ENCODE data around the gene LCN2.

The LCN2 gene

DNA sequence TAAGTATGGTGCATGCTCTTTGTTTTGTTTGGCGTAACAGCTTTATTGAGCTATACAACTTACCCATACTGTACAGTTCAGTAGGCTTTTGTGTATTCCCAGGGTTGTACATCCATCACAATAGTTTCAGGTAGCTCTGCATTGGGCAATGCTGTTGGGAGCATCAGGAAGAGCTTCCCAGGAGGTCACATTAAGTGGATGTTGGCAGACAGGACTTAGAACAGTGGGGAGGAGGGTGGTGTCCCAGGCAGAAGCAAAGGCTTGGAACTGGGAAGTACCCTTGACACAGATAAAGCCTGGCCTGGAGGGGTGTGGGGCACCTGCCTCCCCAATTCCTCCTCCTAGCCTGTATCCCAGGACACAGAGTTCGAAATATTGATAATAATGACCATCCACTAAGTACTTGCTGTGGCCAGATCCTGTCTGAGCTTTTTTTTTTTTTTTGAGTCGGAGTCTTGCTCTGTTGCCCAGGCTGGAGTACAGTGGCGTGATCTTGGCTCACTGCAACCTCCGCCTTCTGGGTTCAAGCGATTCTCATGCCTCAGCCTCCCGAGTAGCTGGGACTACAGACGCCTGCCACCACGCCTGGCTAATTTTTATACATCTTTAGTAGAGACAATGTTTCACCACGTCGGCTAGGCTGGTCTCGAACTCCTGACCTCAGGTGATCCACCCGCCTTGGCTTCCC lies 12.1 kb downstream of the LCN2 start:
- Histone ChIP-seq H3K9ac (ENCODE audit: low read length) (peak overlapping the region; percentile 86), H3K4ac (ENCODE audit: low read depth in 1 of 2, low read length in 2 of 2) (no peak overlapping the region), H3K18ac (ENCODE audit: low read depth in 1 of 2, low read length in 2 of 2) (no peak overlapping the region), H2BK5ac (ENCODE audit: low read depth, low read length, poor library complexity, severe bottlenecking) (no peak overlapping the region), H3K79me1 (replicated peaks; ENCODE audit: low read length, poor library complexity, severe bottlenecking) (peaks cover 16% of the 10 kb centered on the region), H2BK120ac (ENCODE audit: low read depth, low read length) (no peak overlapping the region), H3K14ac (ENCODE audit: low read length in 2 of 2) (no peak overlapping the region), H3K27me3 (ENCODE audit: control insufficient read depth in 1 of 2, insufficient read depth in 1 of 2, low read length in 2 of 2) (no peaks in the 10 kb centered on the region), H3K9me3 (ENCODE audit: control insufficient read depth, low read length) (no peaks in the 10 kb centered on the region), H4K8ac (ENCODE audit: low read length) (no peak overlapping the region), H2BK12ac (ENCODE audit: low read length in 2 of 2) (no peak overlapping the region), H3K27ac (ENCODE audit: low read length, poor library complexity, severe bottlenecking) (no peak overlapping the region), H3K36me3 (ENCODE audit: control insufficient read depth in 1 of 2, insufficient read depth in 2 of 2, low read depth in 1 of 2, low read length in 2 of 2) (peaks cover 39 to 45% of the 10 kb centered on the region in 2 experiments), H2BK15ac (ENCODE audit: low read depth, poor library complexity, severe bottlenecking) (no peak overlapping the region), H3K4me1 (ENCODE audit: control insufficient read depth, insufficient read depth, low read depth, low read length) (peaks cover 15% of the 10 kb centered on the region), H3K4me3 (ENCODE audit: insufficient read depth in 1 of 2, low read depth in 1 of 2, low read length in 2 of 2) (peak overlapping the region in 1 of 2 experiments; percentile 93), H2AK5ac (ENCODE audit: low read length, severe bottlenecking) (no peak overlapping the region), H4K91ac (ENCODE audit: low read length) (no peak overlapping the region), H2AFZ (ENCODE audit: low read depth, low read length) (no peak overlapping the region), H3K23ac (ENCODE audit: low read length in 2 of 2) (peak overlapping the region in 1 of 2 experiments; percentile 48), H3K4me2 (ENCODE audit: low read length, poor library complexity, severe bottlenecking) (peak overlapping the region; percentile 16)
- 95% methylated on average over 12 of the region's 13 CpGs for WGBS
- DNase-seq: peak; percentile 13

DNA sequence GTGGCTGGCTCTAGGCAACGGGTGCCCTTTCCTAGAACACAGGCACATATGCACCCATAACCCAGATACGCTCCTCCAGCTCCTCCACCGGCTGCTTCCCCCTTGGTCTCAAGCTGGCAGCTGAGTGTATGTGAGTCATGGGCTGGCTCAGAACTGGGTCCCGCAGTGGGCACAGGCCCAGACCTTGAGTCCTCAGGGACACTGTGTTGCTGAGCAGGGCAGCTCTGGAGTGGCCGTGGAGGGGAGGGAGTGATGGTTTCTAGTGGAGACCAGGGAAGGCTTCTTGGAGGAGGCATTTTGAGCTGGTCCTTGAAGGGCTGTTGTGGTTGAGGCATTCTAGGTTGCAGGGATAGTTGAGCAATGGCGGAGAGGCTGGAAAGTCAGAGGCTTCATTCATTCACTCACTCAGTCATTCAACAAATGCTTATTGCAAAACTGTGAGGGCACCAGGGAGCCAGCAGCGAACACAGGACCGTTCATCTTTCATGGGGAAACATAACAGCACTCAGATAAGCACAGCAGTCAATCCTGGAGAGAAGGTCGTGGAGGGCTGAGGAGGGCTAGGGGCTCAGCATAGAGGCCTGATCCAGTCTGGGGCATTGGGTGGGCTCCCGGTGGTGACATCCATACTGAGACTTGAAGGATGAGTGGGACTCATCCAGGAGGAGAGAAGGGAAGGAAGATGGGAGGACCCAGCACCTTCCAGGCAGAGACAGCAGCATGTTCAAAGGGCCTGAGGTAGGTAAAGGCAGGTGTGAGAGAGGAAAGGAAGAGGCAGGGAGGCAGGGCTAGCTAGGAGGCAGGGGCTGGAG lies 13.2 kb downstream of the LCN2 start:
- no peak overlapping the region for H2BK15ac ChIP-seq (ENCODE audit: low read depth, poor library complexity, severe bottlenecking)
- H3K79me1 ChIP-seq (replicated peaks; ENCODE audit: low read length, poor library complexity, severe bottlenecking): peaks cover 25% of the 10 kb centered on the region
- H2BK12ac ChIP-seq (ENCODE audit: low read length in 2 of 2): no peak overlapping the region
- H3K4me1 ChIP-seq (ENCODE audit: control insufficient read depth, insufficient read depth, low read depth, low read length): peaks cover 15% of the 10 kb centered on the region
- H2AFZ ChIP-seq (ENCODE audit: low read depth, low read length): no peak overlapping the region
- no peak overlapping the region for H2BK120ac ChIP-seq (ENCODE audit: low read depth, low read length)
- DNase-seq: no peak
- no peaks in the 10 kb centered on the region for H3K27me3 ChIP-seq (ENCODE audit: control insufficient read depth in 1 of 2, insufficient read depth in 1 of 2, low read length in 2 of 2)
- H4K91ac ChIP-seq (ENCODE audit: low read length): no peak overlapping the region
- no peak overlapping the region for H2BK5ac ChIP-seq (ENCODE audit: low read depth, low read length, poor library complexity, severe bottlenecking)
- H3K4ac ChIP-seq (ENCODE audit: low read depth in 1 of 2, low read length in 2 of 2): no peak overlapping the region
- H3K36me3 ChIP-seq (ENCODE audit: control insufficient read depth in 1 of 2, insufficient read depth in 2 of 2, low read depth in 1 of 2, low read length in 2 of 2): peaks cover 49 to 56% of the 10 kb centered on the region in 2 experiments
- H3K14ac ChIP-seq (ENCODE audit: low read length in 2 of 2): no peak overlapping the region
- no peak overlapping the region for H2AK5ac ChIP-seq (ENCODE audit: low read length, severe bottlenecking)
- H4K8ac ChIP-seq (ENCODE audit: low read length): no peak overlapping the region
- H3K18ac ChIP-seq (ENCODE audit: low read depth in 1 of 2, low read length in 2 of 2): no peak overlapping the region
- H3K4me3 ChIP-seq (ENCODE audit: insufficient read depth in 1 of 2, low read depth in 1 of 2, low read length in 2 of 2): no peak overlapping the region
- H3K23ac ChIP-seq (ENCODE audit: low read length in 2 of 2): no peak overlapping the region
- H3K9ac ChIP-seq (ENCODE audit: low read length): no peak overlapping the region
- no peak overlapping the region for H3K4me2 ChIP-seq (ENCODE audit: low read length, poor library complexity, severe bottlenecking)
- no peaks in the 10 kb centered on the region for H3K9me3 ChIP-seq (ENCODE audit: control insufficient read depth, low read length)
- 94% methylated on average over 10 of the region's 10 CpGs for WGBS
- H3K27ac ChIP-seq (ENCODE audit: low read length, poor library complexity, severe bottlenecking): no peak overlapping the region

DNA sequence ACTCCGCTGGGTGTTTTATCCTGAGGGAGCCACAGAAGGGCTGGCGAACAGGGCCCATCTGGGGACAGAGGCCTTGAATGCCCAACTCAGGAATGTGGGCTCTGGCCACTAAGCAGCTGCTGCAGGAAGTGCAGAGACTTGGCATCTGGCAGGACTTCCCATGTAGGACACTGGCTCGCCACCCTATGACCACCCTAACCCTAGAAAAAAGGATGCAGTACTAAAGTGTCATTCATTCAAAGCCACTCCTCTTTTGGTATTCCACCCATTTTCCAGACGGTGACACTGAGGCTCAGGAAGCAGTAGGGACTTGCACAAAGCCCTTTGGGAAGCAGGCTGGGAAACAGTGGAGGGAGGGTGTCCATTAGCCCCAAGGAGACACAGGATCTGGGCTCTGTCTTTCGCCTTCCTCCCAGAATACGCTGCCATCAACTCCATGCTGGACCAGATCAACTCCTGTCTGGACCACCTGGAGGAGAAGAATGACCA lies 13.8 kb downstream of the LCN2 start:
- H2BK12ac ChIP-seq (ENCODE audit: low read length in 2 of 2): no peak overlapping the region
- no peak overlapping the region for H3K18ac ChIP-seq (ENCODE audit: low read depth in 1 of 2, low read length in 2 of 2)
- H3K4me1 ChIP-seq (ENCODE audit: control insufficient read depth, insufficient read depth, low read depth, low read length): peaks cover 15% of the 10 kb centered on the region
- H3K36me3 ChIP-seq (ENCODE audit: control insufficient read depth in 1 of 2, insufficient read depth in 2 of 2, low read depth in 1 of 2, low read length in 2 of 2): peaks cover 56 to 62% of the 10 kb centered on the region in 2 experiments
- DNase-seq: no peak
- no peak overlapping the region for H2BK5ac ChIP-seq (ENCODE audit: low read depth, low read length, poor library complexity, severe bottlenecking)
- no peak overlapping the region for H3K4me3 ChIP-seq (ENCODE audit: insufficient read depth in 1 of 2, low read depth in 1 of 2, low read length in 2 of 2)
- no peak overlapping the region for H3K4ac ChIP-seq (ENCODE audit: low read depth in 1 of 2, low read length in 2 of 2)
- H2BK15ac ChIP-seq (ENCODE audit: low read depth, poor library complexity, severe bottlenecking): no peak overlapping the region
- no peak overlapping the region for H4K91ac ChIP-seq (ENCODE audit: low read length)
- H3K27ac ChIP-seq (ENCODE audit: low read length, poor library complexity, severe bottlenecking): no peak overlapping the region
- H3K14ac ChIP-seq (ENCODE audit: low read length in 2 of 2): no peak overlapping the region
- H3K79me1 ChIP-seq (replicated peaks; ENCODE audit: low read length, poor library complexity, severe bottlenecking): peaks cover 26% of the 10 kb centered on the region
- H2AFZ ChIP-seq (ENCODE audit: low read depth, low read length): no peak overlapping the region
- H3K9me3 ChIP-seq (ENCODE audit: control insufficient read depth, low read length): no peaks in the 10 kb centered on the region
- H4K8ac ChIP-seq (ENCODE audit: low read length): no peak overlapping the region
- no peak overlapping the region for H3K9ac ChIP-seq (ENCODE audit: low read length)
- H2BK120ac ChIP-seq (ENCODE audit: low read depth, low read length): no peak overlapping the region
- H3K4me2 ChIP-seq (ENCODE audit: low read length, poor library complexity, severe bottlenecking): no peak overlapping the region
- WGBS: 93% methylated on average over 6 of the region's 6 CpGs
- H2AK5ac ChIP-seq (ENCODE audit: low read length, severe bottlenecking): no peak overlapping the region
- no peak overlapping the region for H3K23ac ChIP-seq (ENCODE audit: low read length in 2 of 2)
- no peaks in the 10 kb centered on the region for H3K27me3 ChIP-seq (ENCODE audit: control insufficient read depth in 1 of 2, insufficient read depth in 1 of 2, low read length in 2 of 2)
